WERI-Rb-1 (cell line): ENCODE results near the gene AVL9.
"Not testable (repeated sequence)": the region's sequence is repeated elsewhere in the genome, so short reads cannot be mapped to it uniquely, and the experiment has no call there.

ENCODE experiments used
- DNase-seq: peaks from one replicate; pipeline ENCODE4 v3.0.0-alpha.2; 2020
- H3K27ac ChIP-seq: fragments of 250-450 bp; sonication (Bioruptor Pico); 2 replicates; pipeline ENCODE4 v1.5.1; 2020; ENCODE audit warnings: mild to moderate bottlenecking, moderate library complexity
- H3K27me3 ChIP-seq: fragments of 250-450 bp; sonication (Bioruptor Pico); 2 replicates; pipeline ENCODE4 v1.5.1; 2021; ENCODE audit warnings: mild to moderate bottlenecking, low read depth, moderate library complexity; ENCODE audit not compliant: insufficient read depth, severe bottlenecking
- H3K36me3 ChIP-seq: fragments of 250-450 bp; sonication (Bioruptor Pico); 2 replicates; pipeline ENCODE4 v1.5.1; 2020; ENCODE audit warnings: mild to moderate bottlenecking, moderate library complexity
- H3K4me3 ChIP-seq: 2 replicates; pipeline ENCODE4 v1.5.1; 2011; ENCODE audit warnings: low read depth, mild to moderate bottlenecking, control low read depth, low read length
- H3K9me3 ChIP-seq: fragments of 250-450 bp; sonication (Bioruptor Pico); 2 replicates; pipeline ENCODE4 v1.5.1; 2021; ENCODE audit warnings: mild to moderate bottlenecking, moderate library complexity; ENCODE audit not compliant: severe bottlenecking
- TF ChIP-seq, protein P1 (sequence below): IDR thresholded peaks from 2 replicates; pipeline ENCODE4 v1.5.1; 2011; ENCODE audit warnings: low read depth, mild to moderate bottlenecking, control low read depth, inconsistent platforms, low read length

The AVL9 gene

DNA sequence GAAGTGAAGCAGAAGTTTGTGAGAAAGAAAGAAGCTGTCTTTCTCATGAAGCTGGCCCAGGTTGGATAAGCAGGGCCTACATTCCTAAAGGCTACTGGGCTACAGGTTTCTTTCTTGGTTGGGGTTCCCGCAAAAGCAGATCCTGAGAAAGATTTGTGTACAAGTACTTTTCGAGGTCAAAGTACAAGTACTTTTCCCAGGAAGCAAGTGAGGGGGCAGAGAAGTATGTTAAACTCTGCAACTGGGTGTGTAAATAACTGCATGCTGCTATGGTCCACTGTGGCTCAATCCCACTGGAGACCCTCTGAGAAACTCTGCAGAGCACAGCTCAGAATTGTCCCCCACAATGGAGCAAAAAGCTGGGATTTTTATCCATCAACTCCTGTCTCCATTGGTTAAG, 33.8 kb upstream of the AVL9 start:
- Histone ChIP-seq H3K9me3 (no peaks in the 10 kb centered on the region), H3K36me3 (no peaks in the 10 kb centered on the region), H3K4me3 (no peak overlapping the region), H3K27ac (no peak overlapping the region), H3K27me3 (no peaks in the 10 kb centered on the region)
- TF ChIP-seq, protein P1, sequence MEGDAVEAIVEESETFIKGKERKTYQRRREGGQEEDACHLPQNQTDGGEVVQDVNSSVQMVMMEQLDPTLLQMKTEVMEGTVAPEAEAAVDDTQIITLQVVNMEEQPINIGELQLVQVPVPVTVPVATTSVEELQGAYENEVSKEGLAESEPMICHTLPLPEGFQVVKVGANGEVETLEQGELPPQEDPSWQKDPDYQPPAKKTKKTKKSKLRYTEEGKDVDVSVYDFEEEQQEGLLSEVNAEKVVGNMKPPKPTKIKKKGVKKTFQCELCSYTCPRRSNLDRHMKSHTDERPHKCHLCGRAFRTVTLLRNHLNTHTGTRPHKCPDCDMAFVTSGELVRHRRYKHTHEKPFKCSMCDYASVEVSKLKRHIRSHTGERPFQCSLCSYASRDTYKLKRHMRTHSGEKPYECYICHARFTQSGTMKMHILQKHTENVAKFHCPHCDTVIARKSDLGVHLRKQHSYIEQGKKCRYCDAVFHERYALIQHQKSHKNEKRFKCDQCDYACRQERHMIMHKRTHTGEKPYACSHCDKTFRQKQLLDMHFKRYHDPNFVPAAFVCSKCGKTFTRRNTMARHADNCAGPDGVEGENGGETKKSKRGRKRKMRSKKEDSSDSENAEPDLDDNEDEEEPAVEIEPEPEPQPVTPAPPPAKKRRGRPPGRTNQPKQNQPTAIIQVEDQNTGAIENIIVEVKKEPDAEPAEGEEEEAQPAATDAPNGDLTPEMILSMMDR, result no peak
- DNase-seq, result no peak

DNA sequence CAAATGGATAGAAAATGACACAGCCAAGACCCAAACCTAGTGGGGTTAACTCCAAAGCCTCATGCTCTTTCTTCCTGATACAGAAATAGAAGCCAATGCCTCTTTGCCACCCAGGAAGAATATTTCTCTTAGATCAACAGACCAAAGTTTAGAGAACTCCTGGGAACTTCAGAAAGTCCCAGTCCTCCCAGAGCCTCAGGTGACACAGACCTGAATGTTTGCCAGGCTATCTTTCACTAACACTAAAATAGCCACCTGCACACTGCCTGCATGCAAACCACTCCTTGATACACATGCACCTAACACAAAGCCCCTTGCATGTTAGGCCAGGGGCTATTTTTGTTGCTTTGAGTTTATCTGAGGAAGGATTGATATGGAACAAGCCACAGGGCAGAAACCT, 32.8 kb upstream of the AVL9 start:
- H3K27me3 ChIP-seq, result no peaks in the 10 kb centered on the region
- H3K36me3 ChIP-seq, result no peaks in the 10 kb centered on the region
- H3K27ac ChIP-seq, result no peak overlapping the region
- no peaks in the 10 kb centered on the region for H3K9me3 ChIP-seq
- TF ChIP-seq, protein P1, result no peak
- DNase-seq, result no peak
- no peak overlapping the region for H3K4me3 ChIP-seq

DNA sequence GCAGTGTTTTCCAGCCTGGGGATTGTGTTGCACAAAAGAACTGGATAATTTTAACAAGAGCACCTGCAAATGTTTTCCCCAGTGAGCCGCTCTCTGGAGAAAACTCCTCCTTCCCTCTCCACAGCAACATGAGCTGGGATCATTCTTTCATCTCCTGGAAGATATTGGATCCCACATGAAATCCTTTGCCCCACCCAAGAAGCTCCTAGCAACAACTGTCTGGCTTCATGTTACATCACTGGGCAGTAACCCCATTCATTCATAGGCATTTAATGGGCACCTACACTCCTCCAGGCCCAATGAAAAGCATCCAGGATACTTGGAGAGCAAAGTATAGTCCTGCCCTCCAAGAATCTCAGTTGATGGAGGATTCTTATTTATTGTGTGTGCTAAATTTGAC, 32.3 kb upstream of the AVL9 start:
- H3K27me3 ChIP-seq, result no peaks in the 10 kb centered on the region
- no peak overlapping the region for H3K27ac ChIP-seq
- DNase-seq, result no peak
- H3K36me3 ChIP-seq, result no peaks in the 10 kb centered on the region
- TF ChIP-seq, protein P1, result no peak
- no peak overlapping the region for H3K4me3 ChIP-seq
- no peaks in the 10 kb centered on the region for H3K9me3 ChIP-seq

DNA sequence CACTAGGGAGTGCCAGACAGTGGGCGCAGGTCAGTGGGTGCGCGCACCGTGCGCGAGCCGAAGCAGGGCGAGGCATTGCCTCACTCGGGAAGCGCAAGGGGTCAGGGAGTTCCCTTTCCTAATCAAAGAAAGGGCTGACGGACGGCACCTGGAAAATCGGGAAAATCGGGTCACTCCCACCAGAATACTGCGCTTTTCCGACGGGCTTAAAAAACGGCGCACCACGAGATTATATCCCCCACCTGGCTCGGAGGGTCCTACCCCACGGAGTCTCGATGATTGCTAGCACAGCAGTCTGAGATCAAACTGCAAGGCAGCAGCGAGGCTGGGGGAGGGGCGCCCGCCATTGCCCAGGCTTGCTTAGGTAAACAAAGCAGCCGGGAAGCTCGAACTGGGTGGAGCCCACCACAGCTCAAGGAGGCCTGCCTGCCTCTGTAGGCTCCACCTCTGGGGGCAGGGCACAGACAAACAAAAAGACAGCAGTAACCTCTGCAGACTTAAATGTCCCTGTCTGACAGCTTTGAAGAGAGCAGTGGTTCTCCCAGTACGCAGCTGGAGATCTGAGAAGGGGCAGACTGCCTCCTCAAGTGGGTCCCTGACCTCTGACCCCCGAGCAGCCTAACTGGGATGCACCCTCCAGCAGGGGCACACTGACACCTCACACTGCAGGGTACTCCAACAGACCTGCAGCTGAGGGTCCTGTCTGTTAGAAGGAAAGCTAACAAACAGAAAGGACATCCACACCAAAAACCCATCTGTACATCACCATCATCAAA, 30.5 kb upstream of the AVL9 start:
- DNase-seq, H3K4me3 ChIP-seq, H3K36me3 ChIP-seq, H3K27me3 ChIP-seq, H3K27ac ChIP-seq, H3K9me3 ChIP-seq: not testable (repeated sequence)

DNA sequence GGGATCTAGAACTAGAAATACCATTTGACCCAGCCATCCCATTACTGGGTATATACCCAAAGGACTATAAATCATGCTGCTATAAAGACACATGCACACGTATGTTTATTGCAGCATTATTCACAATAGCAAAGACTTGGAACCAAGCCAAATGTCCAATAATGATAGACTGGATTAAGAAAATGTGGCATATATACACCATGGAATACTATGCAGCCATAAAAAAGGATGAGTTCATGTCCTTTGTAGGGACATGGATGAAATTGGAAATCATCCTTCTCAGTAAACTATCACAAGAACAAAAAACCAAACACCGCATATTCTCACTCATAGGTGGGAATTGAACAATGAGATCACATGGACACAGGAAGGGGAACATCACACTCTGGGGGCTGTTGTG, 25.3 kb upstream of the AVL9 start:
- H3K27me3 ChIP-seq, H3K9me3 ChIP-seq, H3K36me3 ChIP-seq, H3K4me3 ChIP-seq, DNase-seq, H3K27ac ChIP-seq: not testable (repeated sequence)

DNA sequence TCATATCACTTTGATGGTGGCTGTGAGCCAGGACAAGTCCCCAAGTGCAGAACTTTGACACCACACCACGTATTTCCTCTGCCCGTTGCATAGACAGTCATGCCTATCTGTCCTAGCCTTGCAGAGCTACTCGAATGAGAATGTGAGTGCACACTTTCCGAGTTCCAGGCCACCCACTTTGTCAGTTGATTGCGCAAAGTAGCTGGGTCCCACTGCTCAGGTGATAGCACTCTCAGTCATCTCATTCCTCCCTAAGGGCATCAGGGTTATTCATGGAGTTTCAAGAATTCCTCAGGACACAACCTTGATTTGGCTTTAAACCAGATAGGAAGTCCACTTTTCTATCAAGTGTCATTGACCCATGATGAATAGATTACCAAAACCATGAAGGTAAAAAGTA, 24.4 kb upstream of the AVL9 start:
- DNase-seq, result no peak
- H3K9me3 ChIP-seq, result no peaks in the 10 kb centered on the region
- H3K36me3 ChIP-seq, result no peaks in the 10 kb centered on the region
- H3K4me3 ChIP-seq, result no peak overlapping the region
- TF ChIP-seq, protein P1, result no peak
- no peaks in the 10 kb centered on the region for H3K27me3 ChIP-seq
- H3K27ac ChIP-seq, result no peak overlapping the region

DNA sequence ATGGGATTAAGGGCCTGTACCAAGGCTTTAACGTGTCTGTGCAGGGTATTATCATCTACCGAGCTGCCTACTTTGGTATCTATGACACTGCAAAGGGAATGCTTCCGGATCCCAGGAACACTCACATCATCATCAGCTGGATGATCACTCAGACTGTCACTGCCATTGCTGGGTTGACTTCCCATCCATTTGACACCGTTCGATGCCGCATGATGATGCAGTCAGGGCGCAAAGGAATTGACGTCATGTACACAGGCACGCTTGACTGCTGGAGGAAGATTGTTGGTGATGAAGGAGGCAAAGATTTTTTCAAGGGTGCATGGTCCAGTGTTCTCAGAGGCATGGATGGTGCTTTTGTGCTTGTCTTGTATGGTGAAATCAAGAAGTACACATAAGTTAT, 23.3 kb upstream of the AVL9 start:
- TF ChIP-seq, protein P1, result no peak
- no peaks in the 10 kb centered on the region for H3K27me3 ChIP-seq
- no peaks in the 10 kb centered on the region for H3K9me3 ChIP-seq
- H3K36me3 ChIP-seq, result no peaks in the 10 kb centered on the region
- DNase-seq, result no peak
- H3K4me3 ChIP-seq, result no peak overlapping the region
- H3K27ac ChIP-seq, result no peak overlapping the region
